ENCODE measurements around the gene NKAIN2. TPM values are rescaled to one million over a fixed set of nuclear protein-coding genes. Genes with fewer than 3 reads are reported as not detected.

Gene NKAIN2
- total RNA-seq, 4 donors from 2014 or later, result 0.11 to 1.0 (median 0.94) TPM; not detected in 1

GRCh38 chr6:124073820-124074587, 270.3 kb downstream of the NKAIN2 start:
- WGBS, 2 donors, result 84% methylated on average over 6 of the region's 6 CpGs
- H3K36me3 ChIP-seq, result no peaks in the 10 kb centered on the region
- no peak for DNase-seq

DNA sequence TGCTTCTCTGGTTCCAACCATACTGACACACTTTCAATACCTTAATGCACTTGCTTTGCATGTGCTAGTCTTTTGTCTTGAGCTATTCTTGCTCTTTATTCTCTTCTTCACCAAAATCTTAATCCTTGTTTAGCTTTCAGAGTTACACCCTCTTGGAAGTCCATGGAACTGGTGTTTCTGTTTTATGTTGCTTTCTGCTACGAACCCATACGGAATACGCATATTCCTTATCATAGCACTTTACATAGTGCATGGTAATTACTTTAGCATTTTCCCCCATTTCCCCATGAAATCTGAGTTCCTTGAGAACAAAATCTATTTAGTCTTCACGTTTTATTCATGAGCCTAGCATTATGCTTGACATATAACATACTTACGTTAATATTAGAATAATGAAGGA, 270.9 kb downstream of the NKAIN2 start:
- no peaks in the 10 kb centered on the region for H3K9me3 ChIP-seq
- no peaks in the 10 kb centered on the region for H3K4me1 ChIP-seq
- no peak overlapping the region for H3K27ac ChIP-seq
- 90 to 93% methylated on average over 5 of the region's 5 CpGs for WGBS, 2 donors
- DNase-seq, result no peak
- no peaks in the 10 kb centered on the region for H3K36me3 ChIP-seq
- no peaks in the 10 kb centered on the region for H3K27me3 ChIP-seq
- TF ChIP-seq, protein P1, sequence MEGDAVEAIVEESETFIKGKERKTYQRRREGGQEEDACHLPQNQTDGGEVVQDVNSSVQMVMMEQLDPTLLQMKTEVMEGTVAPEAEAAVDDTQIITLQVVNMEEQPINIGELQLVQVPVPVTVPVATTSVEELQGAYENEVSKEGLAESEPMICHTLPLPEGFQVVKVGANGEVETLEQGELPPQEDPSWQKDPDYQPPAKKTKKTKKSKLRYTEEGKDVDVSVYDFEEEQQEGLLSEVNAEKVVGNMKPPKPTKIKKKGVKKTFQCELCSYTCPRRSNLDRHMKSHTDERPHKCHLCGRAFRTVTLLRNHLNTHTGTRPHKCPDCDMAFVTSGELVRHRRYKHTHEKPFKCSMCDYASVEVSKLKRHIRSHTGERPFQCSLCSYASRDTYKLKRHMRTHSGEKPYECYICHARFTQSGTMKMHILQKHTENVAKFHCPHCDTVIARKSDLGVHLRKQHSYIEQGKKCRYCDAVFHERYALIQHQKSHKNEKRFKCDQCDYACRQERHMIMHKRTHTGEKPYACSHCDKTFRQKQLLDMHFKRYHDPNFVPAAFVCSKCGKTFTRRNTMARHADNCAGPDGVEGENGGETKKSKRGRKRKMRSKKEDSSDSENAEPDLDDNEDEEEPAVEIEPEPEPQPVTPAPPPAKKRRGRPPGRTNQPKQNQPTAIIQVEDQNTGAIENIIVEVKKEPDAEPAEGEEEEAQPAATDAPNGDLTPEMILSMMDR (IDR thresholded peaks at IDR 0.05), result no peak
- no peak for TF ChIP-seq POLR2A (IDR thresholded peaks at IDR 0.05)
- H3K4me3 ChIP-seq (replicated peaks in 1 of 3), result no peak overlapping the region
- intact Hi-C loops (cut with DNase I), result no loop called here

More at GRCh38 chr6:124073820-124074587, 270.3 kb downstream of the NKAIN2 start:
- no peak for TF ChIP-seq POLR2A (IDR thresholded peaks at IDR 0.05)
- TF ChIP-seq, protein P1 (IDR thresholded peaks at IDR 0.05), result no peak
- Histone ChIP-seq H3K9me3 (no peaks in the 10 kb centered on the region), H3K4me3 (replicated peaks in 1 of 3) (no peak overlapping the region), H3K27ac (no peak overlapping the region), H3K27me3 (no peaks in the 10 kb centered on the region), H3K4me1 (no peaks in the 10 kb centered on the region)
- intact Hi-C loops (cut with DNase I), result no loop called here

DNA sequence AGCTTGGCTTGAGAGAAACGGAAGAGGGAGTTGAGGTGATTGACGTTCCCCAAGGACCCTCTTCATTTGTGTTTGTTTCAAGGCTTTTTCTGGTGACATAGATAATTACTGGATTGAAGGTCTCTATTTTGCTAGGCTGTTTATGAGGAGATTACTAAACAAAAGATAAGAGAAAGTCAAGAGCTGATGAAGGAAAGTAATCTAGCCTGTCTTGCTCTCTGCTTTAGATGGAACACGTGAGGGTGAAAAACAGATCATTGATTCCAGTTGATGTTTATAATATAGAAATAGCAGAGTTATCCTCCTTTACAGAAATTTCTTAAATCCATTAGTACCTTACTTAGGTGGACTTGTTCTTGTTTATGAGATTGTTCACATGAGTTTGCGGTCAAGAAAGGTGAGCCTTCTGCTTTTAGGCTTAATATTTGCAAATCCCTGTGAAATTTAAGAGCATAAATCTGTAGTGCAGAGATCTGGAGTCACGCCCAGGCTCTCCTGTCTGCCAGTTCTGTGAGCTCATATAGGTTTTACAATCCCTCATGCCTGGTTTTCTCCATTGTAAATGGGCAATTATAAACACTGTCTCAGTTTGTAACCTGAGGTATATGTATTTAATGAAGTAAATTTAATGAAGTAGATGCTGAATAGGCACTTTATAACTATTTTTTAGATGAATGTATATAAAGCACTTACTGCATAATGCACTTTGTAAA, 272.8 kb downstream of the NKAIN2 start:
- Histone ChIP-seq H3K4me1 (no peaks in the 10 kb centered on the region), H3K27me3 (no peaks in the 10 kb centered on the region), H3K9me3 (no peaks in the 10 kb centered on the region), H3K36me3 (no peaks in the 10 kb centered on the region), H3K27ac (no peak overlapping the region), H3K4me3 (replicated peaks in 1 of 3) (no peak overlapping the region)
- whole genome bisulfite sequencing, 2 donors, result 49 to 60% methylated on average over 5 of the region's 5 CpGs
- TF ChIP-seq POLR2A (IDR thresholded peaks at IDR 0.05), result no peak
- TF ChIP-seq, protein P1 (IDR thresholded peaks at IDR 0.05), result no peak
- intact Hi-C loops (cut with DNase I), result no loop called here
- DNase-seq, result no peak

- intact Hi-C loops (cut with DNase I), result no loop called here
- H3K27ac ChIP-seq, result no peak overlapping the region
- no peak overlapping the region for H3K4me3 ChIP-seq (replicated peaks in 1 of 3)
- DNase-seq, result no peak
- no peaks in the 10 kb centered on the region for H3K4me1 ChIP-seq
- H3K9me3 ChIP-seq, result no peaks in the 10 kb centered on the region
- no peaks in the 10 kb centered on the region for H3K27me3 ChIP-seq
- TF ChIP-seq, protein P1 (IDR thresholded peaks at IDR 0.05), result no peak
- TF ChIP-seq POLR2A (IDR thresholded peaks at IDR 0.05), result no peak
- no peaks in the 10 kb centered on the region for H3K36me3 ChIP-seq
Measured at GRCh38 chr6:124078169-124078568, 274.5 kb downstream of the NKAIN2 start.

DNA sequence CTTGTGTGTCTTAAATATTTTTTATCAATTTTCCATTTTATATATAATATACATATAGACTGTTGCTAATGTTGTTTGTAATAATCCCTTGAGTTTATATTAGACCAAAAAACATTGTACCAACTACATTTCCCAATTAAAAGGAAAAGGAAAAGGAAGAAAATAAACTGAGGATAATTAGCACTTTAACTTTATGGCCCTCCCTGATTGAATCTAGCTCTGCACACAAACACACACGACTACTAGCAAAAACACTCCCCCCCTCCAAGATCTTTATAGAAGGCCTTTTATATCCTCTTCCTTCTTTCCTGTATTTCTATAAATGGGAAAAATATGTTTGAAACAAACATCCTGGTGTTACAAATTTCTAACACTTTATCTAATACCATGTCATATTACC, 276.8 kb downstream of the NKAIN2 start:
- Histone ChIP-seq H3K27me3 (no peaks in the 10 kb centered on the region), H3K9me3 (no peaks in the 10 kb centered on the region), H3K36me3 (no peaks in the 10 kb centered on the region), H3K27ac (no peak overlapping the region), H3K4me1 (no peaks in the 10 kb centered on the region), H3K4me3 (replicated peaks in 1 of 3) (no peak overlapping the region)
- DNase-seq, result no peak
- TF ChIP-seq, protein P1 (IDR thresholded peaks at IDR 0.05), result no peak
- TF ChIP-seq POLR2A (IDR thresholded peaks at IDR 0.05), result no peak
- 73 to 77% methylated on average over 1 of the region's 1 CpG for WGBS, 2 donors
- intact Hi-C loops (cut with DNase I), result no loop called here

Measured in thyroid gland (tissue), 4 donors.